HL-60 (cell line): ENCODE measurements around the gene STX1B.

ENCODE experiments used
- CTCF ChIP-seq: IDR thresholded peaks from one replicate; pipeline ENCODE4 v1.5.1; 2011; ENCODE audit warnings: low read length, control low read depth, inconsistent platforms; ENCODE audit not compliant: insufficient read depth
- POLR2AphosphoS5 ChIP-seq: IDR thresholded peaks from 2 replicates; pipeline ENCODE4 v1.6.1; 2012; ENCODE audit warnings: low read depth
- REST ChIP-seq: IDR thresholded peaks from 2 replicates; pipeline ENCODE4 v1.6.1; 2012; ENCODE audit warnings: low read depth; ENCODE audit not compliant: insufficient replicate concordance
- SPI1 ChIP-seq: IDR thresholded peaks from 2 replicates; pipeline ENCODE4 v1.6.1; 2012; ENCODE audit warnings: low read depth, mild to moderate bottlenecking, borderline replicate concordance

- TF ChIP-seq CTCF (no peak), REST (no peak), POLR2AphosphoS5 (no peak), SPI1 (no peak)
Observed at GRCh38 chr16:30986129-30986991, 24.1 kb downstream of the STX1B start.
